ENCODE measurements around the gene LYSMD3.
"Not testable (repeated sequence)": the region's sequence is repeated elsewhere in the genome, so short reads cannot be mapped to it uniquely, and the experiment has no call there.

The LYSMD3 gene

DNA sequence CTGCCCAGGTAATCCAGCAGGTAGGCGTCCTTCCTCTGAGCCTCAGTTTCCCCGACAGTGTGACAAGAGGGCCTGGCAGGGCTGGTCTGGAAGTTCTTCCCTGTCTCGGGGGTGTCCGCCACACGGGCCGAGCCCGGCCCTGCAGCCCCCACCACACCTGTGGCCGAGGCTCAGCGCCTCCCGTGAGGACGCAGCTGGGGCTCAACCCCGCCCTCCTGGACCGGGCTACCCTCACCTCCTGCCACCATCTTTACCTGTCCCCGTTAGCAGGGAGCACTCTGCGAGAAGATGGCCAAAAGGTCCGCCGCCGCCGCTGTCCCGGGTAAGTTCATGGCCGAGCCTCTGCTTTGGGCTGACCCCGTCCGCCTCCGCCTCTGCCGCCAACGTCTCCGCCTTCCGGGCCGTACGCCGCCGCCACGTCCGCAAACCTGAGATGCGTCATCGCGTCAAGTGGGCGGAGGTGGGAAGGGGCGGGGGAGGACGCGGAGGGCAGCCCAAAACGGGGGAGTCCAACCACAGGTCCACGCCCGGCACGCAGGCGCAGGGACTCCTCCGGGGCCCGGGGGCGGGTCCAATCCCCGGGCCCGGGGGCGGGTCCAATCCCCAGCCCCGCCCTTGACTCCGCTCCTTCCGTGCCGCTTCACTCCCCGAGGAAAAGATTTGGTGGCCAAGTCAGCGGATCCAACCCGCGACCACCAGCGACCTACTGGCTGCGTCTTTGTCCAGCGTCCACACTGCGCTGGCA, at the start of gene LYSMD3:
Gene LYSMD3, minus strand, starts transcription at position 391 of the 745 bp plus-strand sequence. CDS start 4,295 bp downstream, outside the sequence.
- DNase-seq: peak; percentile 96

DNA sequence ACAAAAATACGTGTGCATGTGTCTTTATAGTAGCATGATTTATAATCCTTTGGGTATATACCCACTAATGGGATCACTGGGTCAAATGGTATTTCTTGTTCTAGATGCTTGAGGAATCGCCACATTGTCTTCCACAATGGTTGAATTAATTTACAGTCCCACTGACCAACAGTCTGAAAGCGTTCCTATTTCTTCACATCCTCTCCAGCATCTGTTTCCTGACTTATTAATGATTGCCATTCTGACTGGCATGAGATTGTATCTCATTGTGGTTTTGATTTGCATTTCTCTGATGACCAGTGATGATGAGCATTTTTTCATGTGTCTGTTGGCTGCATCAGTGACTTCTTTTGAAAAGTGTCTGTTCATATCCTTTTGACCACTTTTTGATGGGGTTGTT, 47.2 kb upstream of the LYSMD3 start:
- not testable (repeated sequence) for DNase-seq

DNA sequence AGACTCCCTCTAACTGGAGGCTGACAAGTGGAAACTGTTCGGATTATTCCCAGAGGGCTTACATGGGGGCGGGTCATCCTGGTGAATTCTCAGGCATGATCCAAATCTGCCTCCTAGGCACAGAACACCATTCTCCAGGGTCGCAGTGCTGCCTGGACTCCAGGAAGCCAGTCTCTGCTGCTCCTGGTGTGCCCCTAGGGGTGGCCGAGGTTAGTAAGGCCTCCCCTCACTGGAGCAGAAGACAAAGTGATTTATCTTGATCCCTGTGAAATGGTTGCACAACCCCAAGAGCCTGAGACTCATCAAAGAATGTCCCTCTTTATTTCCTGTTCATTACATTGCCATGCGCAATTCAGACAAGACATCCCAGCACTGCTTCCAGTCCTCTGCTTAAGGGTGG, 46.3 kb upstream of the LYSMD3 start:
- no peak for DNase-seq

DNA sequence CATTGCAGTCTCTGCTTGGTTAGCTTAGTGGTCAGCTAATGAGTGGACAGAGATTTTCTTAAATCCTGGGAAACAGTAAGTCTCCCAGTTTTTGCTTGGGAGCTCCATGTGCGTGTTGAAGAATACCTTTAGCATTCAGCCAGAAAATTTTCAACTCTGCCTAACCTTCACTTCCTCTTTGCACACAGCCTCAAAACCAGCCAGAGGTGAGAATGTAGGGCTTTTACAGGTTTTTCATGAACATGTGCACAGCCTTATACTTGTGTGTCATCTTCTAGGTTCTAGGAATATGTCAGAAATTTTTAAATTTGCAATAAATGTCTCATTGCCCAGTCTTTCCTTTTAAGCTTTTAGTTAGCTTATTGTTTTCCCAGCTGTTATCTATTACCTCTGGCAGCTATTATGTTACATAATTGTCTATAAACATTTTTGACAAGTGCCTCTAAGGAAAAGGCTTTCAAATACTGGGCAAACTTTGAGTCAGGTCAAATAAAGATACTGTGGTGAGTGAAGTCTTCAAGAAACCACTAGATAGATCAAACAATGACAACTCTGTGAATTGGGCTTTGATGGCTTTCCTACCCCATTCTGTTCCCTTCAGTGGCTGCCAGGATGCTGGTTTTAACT, 41.9 kb upstream of the LYSMD3 start:
- no peak for DNase-seq

DNA sequence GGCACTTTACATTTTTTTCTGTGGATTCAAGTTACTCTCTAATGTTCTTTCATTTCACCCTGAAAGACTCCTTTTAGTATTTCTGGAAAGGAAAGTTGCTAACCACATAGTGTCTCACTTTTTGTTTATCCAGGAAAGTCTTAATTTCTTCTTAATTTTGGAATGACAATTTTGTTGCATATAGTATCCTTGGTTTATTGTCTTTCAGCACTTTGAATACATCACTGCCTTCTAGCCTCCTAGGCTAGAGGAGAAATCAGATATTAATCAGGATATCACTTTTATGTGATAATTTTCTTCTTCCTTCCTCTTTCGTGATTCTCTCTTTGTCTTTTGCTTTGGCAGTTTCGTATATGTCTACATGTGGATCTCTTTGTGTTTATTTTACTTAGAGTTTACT, 40.6 kb upstream of the LYSMD3 start:
- DNase-seq: no peak

DNA sequence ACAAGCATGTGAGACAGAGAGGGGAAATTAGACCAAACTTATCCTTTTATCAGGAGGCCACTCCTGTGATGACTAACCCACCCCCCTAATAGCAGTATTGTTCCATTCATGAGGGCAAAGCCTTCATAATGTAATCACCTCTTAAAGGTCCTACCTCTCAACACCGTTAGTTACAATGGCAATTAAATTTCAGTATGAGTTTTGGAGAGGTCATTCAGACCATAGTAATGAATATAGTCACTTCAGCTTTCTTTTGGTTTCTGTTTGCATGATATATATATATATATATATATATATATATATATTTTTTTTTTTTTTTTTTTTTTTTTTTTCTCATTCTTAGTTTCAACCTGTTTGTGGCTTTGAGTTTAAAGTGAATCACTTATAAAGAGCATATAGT, 39.7 kb upstream of the LYSMD3 start:
- DNase-seq: no peak

DNA sequence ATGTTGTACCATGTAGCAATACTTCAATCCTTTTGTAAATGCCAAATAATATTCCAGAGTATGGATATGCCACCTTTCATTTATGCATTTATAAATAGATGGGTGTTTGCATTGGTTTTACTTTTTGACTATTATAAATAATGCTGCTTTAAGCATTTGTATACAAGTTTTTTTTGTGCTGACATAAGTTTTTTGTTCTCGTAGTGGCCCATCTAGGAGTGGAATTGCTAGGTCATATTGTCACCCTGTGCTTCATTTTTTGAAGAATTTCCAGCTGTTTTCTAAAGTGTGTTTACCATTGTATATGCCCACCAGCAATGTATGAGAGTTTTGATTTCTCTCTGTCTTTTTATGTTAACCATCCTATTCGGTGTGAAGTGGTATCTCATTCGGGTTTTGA, 36.1 kb upstream of the LYSMD3 start:
- no peak for DNase-seq

DNA sequence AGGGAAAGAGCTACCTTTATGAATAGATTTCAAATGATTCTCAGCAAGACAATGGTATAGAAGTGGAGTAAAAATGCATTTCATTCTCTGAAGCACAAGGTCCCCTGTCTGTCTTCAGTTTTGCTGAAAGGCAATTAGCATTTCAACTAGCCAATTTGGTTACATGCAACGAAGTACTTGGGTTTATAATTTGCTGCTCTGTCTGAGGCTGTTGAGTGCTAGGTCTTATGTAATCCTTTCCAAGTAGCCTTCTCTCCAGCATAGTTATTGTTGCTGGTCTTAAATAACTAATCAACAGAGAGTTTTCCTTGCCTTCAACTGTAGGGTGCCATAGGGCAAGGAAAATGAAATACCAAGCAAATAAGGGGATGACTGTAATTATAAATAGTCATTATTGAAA, 33.7 kb upstream of the LYSMD3 start:
- no peak for DNase-seq

DNA sequence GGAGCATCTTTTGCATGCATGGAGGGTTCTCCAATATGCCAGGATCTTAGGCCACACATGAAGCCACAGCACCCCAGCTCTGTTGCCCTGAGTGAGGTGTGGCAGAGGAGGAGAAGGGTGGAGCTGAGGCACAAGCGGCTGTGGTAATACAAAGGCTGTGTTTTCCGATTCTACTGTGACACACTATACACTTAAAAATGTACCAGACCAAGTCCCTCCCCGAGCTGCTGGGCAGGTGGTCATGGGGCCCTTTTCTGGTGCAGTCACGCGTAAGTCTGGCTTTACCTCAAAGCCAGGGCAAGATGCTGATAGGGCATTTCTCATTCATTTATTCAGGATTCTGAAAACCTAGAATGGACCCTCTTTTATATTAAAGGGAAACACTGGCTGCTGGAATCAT, 33.0 kb upstream of the LYSMD3 start:
- no peak for DNase-seq

DNA sequence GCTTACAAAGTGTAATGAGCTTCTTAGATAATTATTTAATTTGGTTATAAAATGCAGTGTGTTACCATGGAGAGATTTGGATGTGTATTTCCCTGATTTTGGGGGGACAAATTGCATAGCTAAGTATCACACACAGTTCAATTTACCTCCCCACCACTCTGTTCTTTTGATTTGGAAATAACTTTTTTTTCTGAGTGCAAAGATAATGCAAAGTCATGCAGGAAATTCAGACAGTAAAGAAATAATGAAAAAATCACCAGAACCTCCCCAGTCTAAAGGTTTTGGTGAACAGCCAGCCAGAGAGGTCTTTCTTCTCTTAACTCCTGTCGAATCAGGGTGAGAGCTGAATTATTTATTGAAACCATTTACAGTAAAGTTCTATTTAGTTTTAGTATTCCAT, 32.4 kb upstream of the LYSMD3 start:
- DNase-seq: no peak

DNA sequence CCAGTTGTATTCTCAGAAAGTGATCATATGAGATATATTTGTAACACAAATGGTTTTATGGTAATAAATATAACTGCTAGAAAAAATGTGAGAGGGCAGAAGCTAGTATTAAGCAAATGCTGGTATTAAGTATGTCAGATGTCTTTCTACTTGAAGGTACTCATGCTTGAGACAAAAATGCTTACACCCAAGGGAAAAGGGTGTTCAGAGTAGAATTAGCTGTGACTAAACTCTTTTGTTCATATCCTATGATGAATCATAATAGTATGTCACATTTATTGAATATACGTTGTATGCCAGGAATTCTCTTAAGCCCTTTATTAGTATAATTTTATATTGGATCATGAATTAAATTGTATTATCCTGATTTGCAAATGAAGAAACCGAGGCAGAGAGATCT, 31.4 kb upstream of the LYSMD3 start:
- no peak for DNase-seq

DNA sequence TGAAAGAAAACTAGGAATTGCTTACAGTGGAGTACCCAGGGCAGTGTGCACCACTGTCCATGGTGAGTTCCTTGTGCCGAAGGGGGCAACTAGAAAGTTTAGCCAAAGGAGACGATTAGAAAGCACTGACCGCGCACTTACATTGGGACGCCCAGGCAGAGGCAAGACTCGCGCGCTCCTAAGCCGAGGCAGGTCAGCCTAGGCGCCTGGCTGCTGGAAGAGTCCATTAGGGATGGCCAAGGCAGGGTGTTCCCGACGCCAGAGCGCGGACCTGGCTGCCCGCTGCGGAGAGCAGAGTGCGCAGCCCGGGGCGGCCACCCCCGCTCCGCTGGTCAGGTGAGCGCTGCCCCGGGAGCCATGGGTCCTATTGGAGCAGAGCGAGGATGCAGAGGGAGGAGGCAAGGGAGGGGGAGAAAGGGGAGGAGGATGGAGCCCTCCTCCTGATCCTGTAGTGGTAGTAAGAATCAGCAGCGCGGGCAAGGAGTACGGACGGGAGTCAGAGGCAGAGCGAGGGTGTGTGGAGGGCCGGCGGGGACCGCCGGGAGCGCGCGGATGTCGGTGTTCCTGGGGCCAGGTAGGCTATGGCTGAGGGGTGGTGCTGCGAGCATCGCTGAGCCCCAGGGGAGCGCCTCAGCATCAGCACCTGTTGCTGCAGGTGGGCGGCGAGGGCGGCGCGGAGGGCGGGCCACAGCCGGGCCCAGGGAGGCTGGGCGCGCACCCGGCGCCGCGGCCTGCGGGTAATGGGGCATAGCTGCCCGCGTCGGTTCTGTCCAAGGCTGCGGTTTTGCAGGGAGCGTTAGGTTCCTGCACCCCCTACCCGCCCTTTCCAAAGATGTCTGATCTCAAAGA, 29.2 kb upstream of the LYSMD3 start, which contains the start of gene ADGRV1:
Gene ADGRV1, plus strand, starts transcription at position 454 of the 849 bp plus-strand sequence. Its CDS starts 99 bp downstream, at position 553.
- no peak for DNase-seq

DNA sequence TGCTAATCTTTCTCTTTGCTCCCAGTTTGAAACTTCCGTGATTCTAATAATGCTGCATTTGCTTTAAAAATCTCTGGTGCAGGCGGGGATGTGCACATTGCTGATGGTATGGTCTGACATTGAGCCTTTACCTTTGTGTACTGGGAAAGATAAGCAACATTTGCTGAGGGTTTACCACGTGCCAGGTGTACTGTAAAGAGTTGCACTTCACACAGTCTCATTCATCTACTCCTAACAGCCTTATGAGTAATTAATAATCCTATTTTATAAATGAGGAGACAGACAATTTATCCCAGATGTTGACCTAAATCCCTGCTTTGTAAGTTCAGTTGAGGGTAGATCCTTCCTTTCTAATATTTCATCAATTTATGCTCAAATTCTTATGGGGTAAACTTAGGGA, 28.5 kb upstream of the LYSMD3 start:
- no peak for DNase-seq

DNA sequence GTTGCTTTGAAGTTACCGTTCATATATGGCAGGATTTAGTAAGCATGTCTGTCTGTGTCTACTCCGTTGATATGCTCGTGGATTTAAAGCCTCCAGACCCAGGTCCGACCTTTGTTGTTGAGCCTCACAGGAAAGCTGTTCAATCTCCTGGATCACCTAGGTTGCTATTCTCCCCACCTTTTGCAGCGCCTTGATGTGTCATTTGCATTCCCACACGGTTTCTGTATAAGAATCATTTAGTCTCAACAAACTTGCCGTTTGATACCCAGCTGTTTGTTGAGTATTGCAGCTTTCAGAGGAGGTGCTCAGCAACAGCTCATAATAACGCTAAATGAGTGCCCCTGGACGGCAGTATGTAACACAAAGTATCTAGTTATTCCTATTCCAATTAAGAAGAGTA, 28.0 kb upstream of the LYSMD3 start:
- no peak for DNase-seq

DNA sequence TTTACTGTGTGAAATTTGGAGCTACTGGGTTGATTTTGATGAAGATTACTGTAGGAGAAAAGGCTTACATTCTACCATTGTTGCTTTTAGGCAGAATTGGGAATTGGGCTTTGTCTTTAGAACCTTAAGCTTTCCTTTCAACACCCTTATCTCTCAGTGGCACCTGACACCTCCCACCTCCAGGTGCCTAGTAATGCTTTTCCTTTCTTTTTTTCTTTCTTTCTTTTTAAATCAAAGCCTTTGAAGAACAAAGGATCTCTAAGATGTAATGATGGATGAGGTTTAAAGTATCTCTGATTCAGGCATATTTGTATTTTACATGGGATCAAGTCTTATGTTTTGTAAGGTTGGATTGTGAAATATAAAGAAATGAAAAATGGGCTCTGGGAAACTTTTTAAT, 26.3 kb upstream of the LYSMD3 start:
- DNase-seq: no peak

DNA sequence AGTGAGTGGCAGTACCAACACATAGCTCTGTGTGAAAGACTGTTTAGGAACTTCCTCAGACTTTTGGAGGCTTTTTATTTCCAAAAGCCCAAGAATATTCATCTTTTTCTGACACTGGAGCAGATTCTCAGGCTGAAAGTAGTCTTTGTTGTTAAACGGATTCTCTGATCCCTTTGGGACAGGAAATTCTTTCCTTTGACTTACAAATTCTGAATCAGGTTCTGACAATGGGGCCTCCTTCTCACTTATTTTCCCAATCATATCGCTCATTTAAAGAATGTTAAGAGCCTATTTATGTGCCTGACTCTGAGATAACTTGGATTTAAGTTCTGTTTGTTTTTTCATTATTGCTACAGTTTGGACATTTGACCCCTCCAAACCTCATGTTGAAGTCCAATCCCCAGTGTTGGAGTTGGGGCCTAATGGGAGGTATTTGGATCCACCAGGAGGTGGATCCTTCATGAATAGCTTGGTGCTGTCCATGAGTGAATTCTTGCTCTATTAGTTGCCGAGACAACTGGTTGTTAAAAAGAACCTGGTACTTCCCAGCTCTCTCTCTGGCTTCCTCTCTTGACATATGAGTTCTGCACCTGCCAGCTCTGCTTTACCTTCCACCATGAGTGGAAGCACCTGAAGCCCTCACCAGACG, 25.1 kb upstream of the LYSMD3 start:
- DNase-seq: no peak

DNA sequence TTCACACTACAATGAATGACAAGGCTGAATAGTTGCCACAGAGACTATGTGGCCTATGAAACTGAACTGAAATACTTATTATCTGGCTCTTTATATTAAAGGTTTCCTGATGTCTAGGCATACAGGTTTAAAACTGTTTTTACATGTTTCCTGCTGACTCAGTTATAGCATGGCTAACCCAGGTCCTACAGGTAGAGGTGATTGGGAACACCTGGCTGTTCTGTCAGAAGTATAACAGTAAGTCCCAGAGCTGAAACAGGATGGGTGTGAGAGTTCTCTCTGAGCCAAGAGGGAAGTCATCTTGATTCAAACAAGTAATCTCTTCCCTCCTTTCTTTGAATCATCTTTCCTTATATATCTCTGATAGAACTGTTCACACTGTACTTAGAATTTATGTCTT, 24.3 kb upstream of the LYSMD3 start:
- no peak for DNase-seq

DNA sequence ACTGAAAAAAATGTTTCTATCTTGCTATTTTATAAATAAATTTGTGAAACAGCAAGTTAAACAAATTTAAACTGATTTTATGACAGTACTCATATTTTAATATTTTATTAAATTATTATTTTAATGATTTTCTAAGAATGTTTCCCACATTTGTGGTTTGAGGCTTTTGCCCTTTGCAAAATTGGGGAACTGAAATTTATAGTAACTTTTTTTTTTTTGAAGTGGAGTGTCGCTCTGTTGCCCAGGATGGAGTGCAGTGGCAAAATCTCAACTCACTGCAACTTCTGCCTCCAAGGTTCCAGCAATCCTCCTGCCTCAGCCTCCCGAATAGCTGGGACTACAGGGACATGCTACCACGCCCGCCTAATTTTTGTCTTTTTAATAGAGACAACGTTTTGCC, 22.0 kb upstream of the LYSMD3 start:
- DNase-seq: no peak

DNA sequence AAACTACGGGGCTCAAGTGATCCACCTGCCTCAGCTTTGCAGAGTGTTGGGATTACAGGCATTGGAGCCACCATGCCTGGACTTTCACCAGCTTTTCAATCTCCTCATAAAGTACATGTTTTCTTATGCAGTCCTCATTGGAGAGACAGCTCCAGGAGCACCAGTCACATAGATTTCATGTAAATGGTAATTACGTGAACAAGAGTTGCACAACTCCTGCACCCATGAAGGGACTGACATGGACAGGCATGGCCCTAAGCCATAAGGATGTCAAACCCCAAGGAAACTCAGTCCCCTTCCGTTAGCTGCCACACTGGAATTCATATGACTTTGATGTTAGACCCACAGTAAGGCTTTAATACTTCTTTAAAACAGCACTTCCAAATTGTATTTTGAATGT, 21.6 kb upstream of the LYSMD3 start:
- DNase-seq: no peak

DNA sequence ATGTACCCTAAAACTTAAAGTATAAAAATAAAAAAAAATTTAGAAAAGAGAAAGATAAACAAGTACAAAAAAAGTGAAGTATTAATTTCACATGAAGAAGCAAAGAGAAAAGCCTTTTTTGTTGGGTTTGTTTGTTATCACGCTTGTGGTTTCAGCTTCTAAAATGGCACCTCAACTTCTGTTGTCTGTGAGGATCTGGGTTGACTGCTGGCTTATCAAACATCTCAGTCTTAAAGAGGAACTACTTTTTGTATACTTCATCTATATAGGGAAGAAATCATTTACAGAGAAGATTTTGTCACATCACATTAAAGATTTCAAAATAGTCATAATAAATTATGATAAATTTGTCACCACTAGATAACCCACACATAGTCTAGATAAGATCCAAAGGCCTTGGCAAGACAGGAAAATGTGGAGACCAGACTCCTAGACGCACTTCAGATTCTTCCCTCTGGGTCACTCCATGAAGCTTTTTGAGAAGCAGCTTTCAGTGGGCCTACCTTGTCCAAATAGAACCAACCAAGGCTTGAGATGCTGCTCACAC, 20.4 kb upstream of the LYSMD3 start:
- no peak for DNase-seq

DNA sequence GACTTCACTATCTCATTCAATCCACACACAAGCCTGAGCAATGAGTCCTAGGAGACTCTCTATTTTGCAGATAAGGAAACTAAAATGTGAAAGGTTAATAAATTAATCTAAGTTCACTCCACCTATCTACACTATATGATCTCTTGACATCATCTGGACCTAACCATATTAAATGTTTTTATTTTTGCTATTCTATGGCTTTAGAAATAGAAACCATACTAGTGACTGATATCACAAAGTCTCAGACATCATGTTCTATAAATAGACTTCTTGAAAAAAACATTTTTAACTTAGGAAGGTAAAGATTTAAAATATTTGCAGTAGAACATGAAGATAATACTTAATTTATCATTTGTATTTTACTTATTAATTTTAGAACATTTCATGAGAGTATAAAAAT, 19.8 kb upstream of the LYSMD3 start:
- no peak for DNase-seq

DNA sequence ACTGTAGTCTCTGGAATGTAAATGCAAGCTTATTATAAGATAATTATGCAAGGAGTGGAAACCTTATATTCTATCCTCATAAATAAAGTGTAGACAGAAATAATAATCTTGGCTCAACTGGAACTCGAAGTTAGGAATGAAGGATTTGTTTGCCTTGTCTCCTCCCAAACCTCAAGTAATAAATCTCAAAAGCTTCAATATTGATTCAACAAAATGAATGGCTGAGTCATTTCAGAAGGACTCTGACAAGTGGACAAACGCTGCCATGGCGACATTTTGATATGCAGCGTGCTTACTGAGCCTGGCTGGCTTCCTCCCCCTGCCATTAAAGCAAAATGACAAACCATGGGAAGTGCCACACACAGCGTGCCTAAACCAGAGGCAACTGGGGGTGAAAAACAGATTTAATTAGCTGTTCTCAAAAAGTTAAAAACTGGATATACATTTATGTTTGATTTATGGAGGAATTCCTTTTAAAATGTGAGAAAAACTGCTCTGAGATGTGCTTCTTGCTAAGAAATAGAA, 18.7 kb upstream of the LYSMD3 start:
- no peak for DNase-seq

DNA sequence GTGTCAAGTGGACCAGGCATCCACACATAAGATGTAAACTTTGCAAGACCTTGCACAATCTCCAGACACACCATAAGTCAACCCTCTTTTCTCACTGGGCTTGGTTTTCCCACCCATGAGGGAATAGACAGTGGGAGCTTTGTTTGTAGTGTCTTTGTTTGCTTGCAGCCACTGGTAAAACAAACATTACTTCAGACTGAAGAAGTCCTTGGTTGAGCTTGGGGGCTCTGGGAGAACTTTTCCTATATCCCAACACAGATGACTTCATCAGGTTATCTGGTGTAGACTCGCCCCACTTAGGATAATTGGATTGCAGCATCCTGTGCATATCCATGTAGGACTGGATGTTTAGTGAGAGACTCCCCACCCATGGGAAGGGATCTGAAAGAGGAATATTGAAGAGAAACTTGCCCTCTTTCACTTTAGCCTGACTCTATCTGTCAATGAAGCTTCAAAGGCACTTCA, 17.7 kb upstream of the LYSMD3 start:
- no peak for DNase-seq

All from amniotic stem cell (primary cell).